Measurements from ENCODE around the gene BIRC5. TPM values are rescaled to one million over a fixed set of nuclear protein-coding genes. Genes with fewer than 3 reads are reported as not detected.

BIRC5 gene
- total and polyA plus RNA-seq, 3 experiments from 2014 or later, result 0.69 to 65.1 (median 61.0) TPM

- Mint-ChIP-seq H3K4me1 (peaks cover 46 to 74% (median 52%) of the 10 kb centered on the region in 3 donors), H3K4me3 (peak overlapping the region; percentile 50 to 88 (median 65)), H3K27ac (peak overlapping the region in 6 of 8 donors; percentile 12 to 61 (median 31)), H3K36me3 (no peaks in the 10 kb centered on the region), H3K27me3 (peaks cover 0 to 2% of the 10 kb centered on the region in 2 donors), H3K9me3 (no peaks in the 10 kb centered on the region)
- ChIA-PET CTCF (interaction anchor here (0.8 to 1.1 kb wide), 2 partner anchors 167 to 190 kb away, joined by 3 to 4 read pairs; no protein-coding TSS in a partner anchor), POLR2A (interaction anchor here (0.5 to 1.8 kb wide), 2 partner anchors 10 to 297 kb away, joined by 6 to 7 read pairs; partner anchors contain the start of gene TNRC6C)
- Histone ChIP-seq H3K9me3 (ENCODE audit: low read length) (no peaks in the 10 kb centered on the region), H3K4me1 (ENCODE audit: insufficient read depth, low read length) (peaks cover 90% of the 10 kb centered on the region), H3K36me3 (ENCODE audit: insufficient read depth, low read length) (no peaks in the 10 kb centered on the region), H3K27ac (ENCODE audit: low read depth, low read length) (no peak overlapping the region), H3K27me3 (ENCODE audit: insufficient read depth, low read length, poor library complexity, severe bottlenecking) (no peaks in the 10 kb centered on the region), H3K4me3 (ENCODE audit: low read length) (no peak overlapping the region)
- no peak for DNase-seq
Observed at GRCh38 chr17:78255029-78255656, 41.1 kb downstream of the BIRC5 start.

DNA sequence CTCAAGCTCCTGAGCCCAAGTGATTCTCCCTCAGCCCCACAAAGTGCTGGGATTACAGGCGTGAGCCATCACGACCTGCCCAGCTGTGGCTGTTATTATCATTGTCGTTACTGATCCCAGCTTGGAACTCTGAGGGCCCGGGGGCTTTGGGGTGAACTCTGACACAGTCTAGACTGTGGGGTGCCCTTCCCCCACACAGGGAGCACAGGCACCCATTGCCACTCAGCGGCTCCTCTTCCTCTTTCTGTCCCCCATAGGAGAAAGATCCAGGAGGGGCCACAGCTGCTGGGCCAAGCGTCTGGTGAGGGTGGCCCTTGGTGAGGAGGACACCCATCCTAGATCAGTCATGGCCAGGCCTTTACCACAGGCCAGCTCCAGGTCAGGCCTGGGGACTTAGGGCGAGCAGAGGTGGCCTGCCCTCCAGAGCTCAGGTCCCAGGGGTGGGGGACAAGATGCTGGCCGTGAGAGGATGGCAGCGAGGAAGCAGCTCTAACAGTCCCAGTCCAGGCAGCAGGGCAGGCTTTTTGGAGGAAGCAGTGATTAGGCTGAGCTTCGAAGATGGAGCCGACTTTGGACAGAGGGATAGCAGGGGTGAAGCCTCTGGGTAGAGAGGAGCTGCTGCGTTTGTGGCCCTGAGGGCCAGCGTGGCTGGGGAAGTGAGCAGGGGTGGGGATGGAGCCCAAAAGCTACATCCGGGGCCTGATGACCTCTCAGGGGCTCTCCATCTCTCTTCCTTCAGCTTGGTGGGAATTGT, 42.1 kb downstream of the BIRC5 start:
- Histone ChIP-seq H3K4me1 (ENCODE audit: insufficient read depth, low read length) (peaks cover 88% of the 10 kb centered on the region), H3K27ac (ENCODE audit: low read depth, low read length) (peak overlapping the region; percentile 75), H3K36me3 (ENCODE audit: insufficient read depth, low read length) (no peaks in the 10 kb centered on the region), H3K4me3 (ENCODE audit: low read length) (no peak overlapping the region), H3K9me3 (ENCODE audit: low read length) (no peaks in the 10 kb centered on the region), H3K27me3 (ENCODE audit: insufficient read depth, low read length, poor library complexity, severe bottlenecking) (no peaks in the 10 kb centered on the region)
- no peak for DNase-seq
- H3K27me3 Mint-ChIP-seq, result peaks cover 0 to 2% of the 10 kb centered on the region in 2 donors
- ChIA-PET POLR2A (interaction anchor here (0.5 to 1.8 kb wide), 3 partner anchors 9 to 298 kb away, joined by 6 to 7 read pairs (median 7); partner anchors contain the start of gene TNRC6C), CTCF (interaction anchor here (0.8 to 1.1 kb wide), 2 partner anchors 72 to 166 kb away, joined by 3 to 4 read pairs; no protein-coding TSS in a partner anchor)
- H3K36me3 Mint-ChIP-seq, result no peaks in the 10 kb centered on the region
- no peaks in the 10 kb centered on the region for H3K9me3 Mint-ChIP-seq
- peaks cover 44 to 68% (median 46%) of the 10 kb centered on the region in 3 donors for H3K4me1 Mint-ChIP-seq
- peak overlapping the region in 3 of 8 donors; percentile 27 to 79 (median 59) for H3K27ac Mint-ChIP-seq
- H3K4me3 Mint-ChIP-seq, result peak overlapping the region in 1 of 7 donors; percentile 58

DNA sequence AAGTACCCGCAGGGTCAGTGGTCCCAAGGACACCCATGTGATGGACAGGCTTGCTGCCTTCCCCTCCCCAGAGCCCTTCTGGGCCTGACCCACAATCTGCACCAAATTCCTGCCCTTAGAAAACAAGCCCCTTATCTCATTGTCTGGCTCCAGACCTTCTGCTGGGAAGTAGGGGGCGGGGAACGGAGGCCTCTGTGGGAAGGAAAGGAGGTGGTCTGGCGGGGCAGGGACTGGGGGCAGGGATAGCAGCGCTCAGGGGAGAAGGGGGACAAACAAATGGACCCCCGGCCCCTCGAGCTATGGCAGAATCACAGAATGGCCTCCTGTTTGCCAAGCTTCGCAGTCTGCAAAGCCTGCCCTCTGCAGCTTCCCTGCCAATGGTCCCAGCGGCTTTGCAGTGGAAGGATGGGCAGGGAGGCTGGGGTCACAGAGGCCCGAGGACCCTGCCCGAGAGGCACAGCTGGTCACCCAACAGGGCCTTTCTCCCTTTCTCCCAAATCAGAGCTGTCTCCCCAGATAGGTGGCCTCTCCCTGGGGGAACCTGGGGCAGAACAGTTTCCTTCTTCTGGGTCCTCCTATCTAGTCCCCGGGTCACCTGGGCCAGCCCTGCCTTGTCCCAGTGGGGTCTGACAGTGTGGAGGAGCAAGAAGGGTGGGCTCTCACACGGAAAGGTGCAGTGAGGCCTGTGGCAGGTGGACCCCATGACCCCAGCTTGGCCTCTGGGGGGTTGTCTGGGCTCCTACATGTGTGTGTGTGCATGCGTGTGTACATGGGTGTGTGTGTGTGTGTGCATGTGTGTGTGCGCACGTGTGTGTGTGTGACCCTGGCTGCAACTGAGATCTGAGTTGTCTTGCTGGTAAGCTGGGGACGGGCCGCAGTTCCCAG, 42.9 kb downstream of the BIRC5 start:
- Mint-ChIP-seq H3K27ac (peak overlapping the region in 1 of 8 donors; percentile 59), H3K36me3 (no peaks in the 10 kb centered on the region), H3K9me3 (no peaks in the 10 kb centered on the region), H3K4me1 (peaks cover 37 to 60% (median 38%) of the 10 kb centered on the region in 3 donors), H3K4me3 (peak overlapping the region in 1 of 7 donors; percentile 58), H3K27me3 (peaks cover 0 to 2% of the 10 kb centered on the region in 2 donors)
- Histone ChIP-seq H3K27ac (ENCODE audit: low read depth, low read length) (peak overlapping the region; percentile 75), H3K36me3 (ENCODE audit: insufficient read depth, low read length) (no peaks in the 10 kb centered on the region), H3K4me3 (ENCODE audit: low read length) (no peak overlapping the region), H3K9me3 (ENCODE audit: low read length) (no peaks in the 10 kb centered on the region), H3K27me3 (ENCODE audit: insufficient read depth, low read length, poor library complexity, severe bottlenecking) (no peaks in the 10 kb centered on the region), H3K4me1 (ENCODE audit: insufficient read depth, low read length) (peaks cover 85% of the 10 kb centered on the region)
- CTCF ChIA-PET, result interaction anchor here (0.8 kb wide), 1 partner anchor 71 kb away, joined by 3 read pairs; no protein-coding TSS in a partner anchor
- POLR2A ChIA-PET, result interaction anchor here (0.5 kb wide), 1 partner anchor 141 kb away, joined by 7 read pairs; no protein-coding TSS in a partner anchor
- no peak for DNase-seq

DNA sequence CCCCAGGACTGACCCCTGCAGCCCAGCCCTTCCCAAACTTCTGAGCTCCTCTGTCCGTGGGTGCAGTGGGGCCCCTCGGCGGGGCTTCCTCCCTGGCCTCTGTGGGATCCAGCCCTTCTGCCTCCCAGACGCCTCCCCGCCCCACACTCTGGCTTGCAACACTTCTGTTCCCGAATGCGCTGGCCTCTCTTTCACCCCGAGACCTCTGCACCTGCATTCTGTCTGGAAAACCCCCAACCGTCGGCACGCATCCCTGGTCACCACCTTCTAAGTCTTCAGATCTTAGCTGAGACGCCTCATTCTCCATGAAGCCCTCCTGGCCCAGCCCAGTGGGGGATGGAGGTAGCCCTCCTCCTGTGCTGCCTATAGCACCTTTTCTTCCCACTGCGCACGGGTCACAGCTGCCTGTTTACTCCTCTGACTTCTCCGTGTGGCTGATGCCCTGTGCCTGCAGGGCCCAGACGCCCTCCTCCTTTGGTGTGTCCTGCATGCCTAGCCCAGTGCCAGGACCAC, 43.8 kb downstream of the BIRC5 start:
- Mint-ChIP-seq H3K4me3 (peak overlapping the region in 4 of 7 donors; percentile 19 to 49 (median 30)), H3K27me3 (no peaks in the 10 kb centered on the region), H3K4me1 (peaks cover 29 to 55% (median 29%) of the 10 kb centered on the region in 3 donors), H3K27ac (peak overlapping the region in 4 of 8 donors; percentile 33 to 90 (median 54)), H3K36me3 (no peaks in the 10 kb centered on the region), H3K9me3 (no peaks in the 10 kb centered on the region)
- H3K36me3 ChIP-seq (ENCODE audit: insufficient read depth, low read length), result no peaks in the 10 kb centered on the region
- CTCF ChIA-PET, result no interaction called here
- H3K27ac ChIP-seq (ENCODE audit: low read depth, low read length), result peak overlapping the region; percentile 75
- no peak for DNase-seq
- peak overlapping the region; percentile 66 for H3K4me3 ChIP-seq (ENCODE audit: low read length)
- peaks cover 85% of the 10 kb centered on the region for H3K4me1 ChIP-seq (ENCODE audit: insufficient read depth, low read length)
- POLR2A ChIA-PET, result interaction anchor here (0.7 kb wide), 1 partner anchor 9 kb away, joined by 4 read pairs; no protein-coding TSS in a partner anchor
- H3K27me3 ChIP-seq (ENCODE audit: insufficient read depth, low read length, poor library complexity, severe bottlenecking), result no peaks in the 10 kb centered on the region
- no peaks in the 10 kb centered on the region for H3K9me3 ChIP-seq (ENCODE audit: low read length)

GRCh38 chr17:78258323-78259191, 44.5 kb downstream of the BIRC5 start:
- DNase-seq, result peak in 4 of 5 donors; percentile 21 to 75 (median 59)
- H3K36me3 Mint-ChIP-seq, result no peaks in the 10 kb centered on the region
- peaks cover 87% of the 10 kb centered on the region for H3K4me1 ChIP-seq (ENCODE audit: insufficient read depth, low read length)
- peak overlapping the region; percentile 75 for H3K27ac ChIP-seq (ENCODE audit: low read depth, low read length)
- no peaks in the 10 kb centered on the region for H3K27me3 Mint-ChIP-seq
- peak overlapping the region; percentile 68 for H3K4me3 ChIP-seq (ENCODE audit: low read length)
- H3K4me1 Mint-ChIP-seq, result peaks cover 22 to 49% (median 25%) of the 10 kb centered on the region in 3 donors
- no peaks in the 10 kb centered on the region for H3K9me3 Mint-ChIP-seq
- peak overlapping the region; percentile 39 to 78 (median 54) for H3K4me3 Mint-ChIP-seq
- H3K9me3 ChIP-seq (ENCODE audit: low read length), result no peaks in the 10 kb centered on the region
- H3K36me3 ChIP-seq (ENCODE audit: insufficient read depth, low read length), result no peaks in the 10 kb centered on the region
- CTCF ChIA-PET, result interaction anchor here (1.9 kb wide), 1 partner anchor 9 kb away, joined by 5 read pairs; no protein-coding TSS in a partner anchor
- peak overlapping the region in 5 of 8 donors; percentile 33 to 90 (median 63) for H3K27ac Mint-ChIP-seq
- H3K27me3 ChIP-seq (ENCODE audit: insufficient read depth, low read length, poor library complexity, severe bottlenecking), result no peaks in the 10 kb centered on the region
- POLR2A ChIA-PET, result no interaction called here

GRCh38 chr17:78259192-78259554, 45.1 kb downstream of the BIRC5 start:
- Mint-ChIP-seq H3K36me3 (no peaks in the 10 kb centered on the region), H3K9me3 (no peaks in the 10 kb centered on the region), H3K27me3 (no peaks in the 10 kb centered on the region), H3K27ac (no peak overlapping the region), H3K4me1 (peaks cover 18 to 45% (median 23%) of the 10 kb centered on the region in 3 donors), H3K4me3 (peak overlapping the region in 2 of 7 donors; percentile 43 to 44)
- DNase-seq, result peak in 1 of 5 donors; percentile 33
- H3K27me3 ChIP-seq (ENCODE audit: insufficient read depth, low read length, poor library complexity, severe bottlenecking), result no peaks in the 10 kb centered on the region
- H3K9me3 ChIP-seq (ENCODE audit: low read length), result no peaks in the 10 kb centered on the region
- ChIA-PET POLR2A (no interaction called here), CTCF (interaction anchor here (1.9 kb wide), 1 partner anchor 9 kb away, joined by 5 read pairs; no protein-coding TSS in a partner anchor)
- H3K4me3 ChIP-seq (ENCODE audit: low read length), result peak overlapping the region; percentile 68
- H3K36me3 ChIP-seq (ENCODE audit: insufficient read depth, low read length), result no peaks in the 10 kb centered on the region
- peaks cover 85% of the 10 kb centered on the region for H3K4me1 ChIP-seq (ENCODE audit: insufficient read depth, low read length)
- peak overlapping the region; percentile 47 for H3K27ac ChIP-seq (ENCODE audit: low read depth, low read length)
